NK-92 (cell line): ENCODE measurements around the gene TMEM92.
"Not testable (repeated sequence)": the region's sequence is repeated elsewhere in the genome, so short reads cannot be mapped to it uniquely, and the experiment has no call there.

Source experiments
- DNase-seq: peaks from one replicate; lab custom pipeline; 2025; ENCODE audit not compliant: unreplicated experiment; lab: John Stamatoyannopoulos, UW

The TMEM92 gene

DNA sequence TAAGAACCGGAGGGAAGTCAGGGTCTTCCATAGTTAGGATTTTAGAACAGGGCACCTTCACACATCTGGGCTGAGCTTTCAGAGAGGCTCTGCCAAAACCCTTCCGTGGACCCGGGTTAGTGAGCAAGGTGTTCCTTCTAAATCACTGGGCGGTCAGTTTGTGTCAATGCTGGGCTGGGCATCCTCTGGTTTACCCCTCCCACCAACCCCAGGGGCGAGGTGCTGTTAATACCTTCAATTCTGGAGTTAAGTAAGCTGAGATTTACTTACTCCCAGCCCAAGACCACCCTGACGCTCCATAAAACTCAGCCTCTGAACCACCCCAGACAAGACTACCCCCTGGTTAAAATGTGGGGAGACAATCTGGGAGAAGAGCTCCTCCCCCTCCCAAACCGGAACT, 1.0 kb downstream of the TMEM92 start:
- DNase-seq, result no peak

- DNase-seq, result no peak
Observed at GRCh38 chr17:50276588-50277356, 2.5 kb downstream of the TMEM92 start.

- no peak for DNase-seq
Observed at GRCh38 chr17:50277357-50277754, 3.1 kb downstream of the TMEM92 start.

- DNase-seq, result no peak
Observed at GRCh38 chr17:50278526-50279180, 4.4 kb downstream of the TMEM92 start.

DNA sequence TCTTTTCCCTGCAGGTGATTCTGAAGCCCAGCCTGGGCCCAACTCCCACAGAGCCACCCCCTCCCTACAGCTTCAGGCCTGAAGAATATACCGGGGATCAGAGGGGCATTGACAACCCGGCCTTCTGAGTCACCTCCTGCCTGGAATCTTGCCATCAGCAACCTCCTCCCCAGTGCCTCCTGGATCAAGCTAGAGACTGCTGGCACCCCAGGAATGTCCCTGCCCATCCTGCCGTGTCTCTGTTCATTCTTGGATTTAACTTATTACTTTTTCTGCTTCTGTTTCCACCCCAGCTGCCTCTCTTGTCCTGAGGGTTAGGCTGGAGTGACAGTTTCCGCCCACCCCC, 4.9 kb downstream of the TMEM92 start:
- DNase-seq, result no peak

DNA sequence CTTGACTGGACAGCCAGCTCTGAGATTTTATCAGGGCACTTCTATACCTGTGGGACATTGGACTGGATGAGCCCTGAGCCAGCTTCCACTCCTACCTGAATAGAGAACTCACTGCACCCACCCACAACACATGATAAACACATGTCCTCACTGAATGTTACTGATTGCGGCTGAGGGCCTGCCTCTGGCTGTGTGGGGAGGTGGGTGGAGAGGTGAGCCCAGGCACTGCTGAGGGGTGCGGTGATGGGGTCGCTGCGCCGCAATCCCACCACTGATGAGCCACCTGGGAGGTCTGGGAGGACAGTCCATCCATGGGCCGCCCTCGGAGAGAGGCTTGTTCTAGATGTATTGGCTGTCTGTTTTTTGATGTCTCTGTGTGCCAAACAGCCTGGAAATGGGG, 5.4 kb downstream of the TMEM92 start:
- no peak for DNase-seq

- no peak for DNase-seq
Observed at GRCh38 chr17:50280068-50280467, 5.8 kb downstream of the TMEM92 start.

DNA sequence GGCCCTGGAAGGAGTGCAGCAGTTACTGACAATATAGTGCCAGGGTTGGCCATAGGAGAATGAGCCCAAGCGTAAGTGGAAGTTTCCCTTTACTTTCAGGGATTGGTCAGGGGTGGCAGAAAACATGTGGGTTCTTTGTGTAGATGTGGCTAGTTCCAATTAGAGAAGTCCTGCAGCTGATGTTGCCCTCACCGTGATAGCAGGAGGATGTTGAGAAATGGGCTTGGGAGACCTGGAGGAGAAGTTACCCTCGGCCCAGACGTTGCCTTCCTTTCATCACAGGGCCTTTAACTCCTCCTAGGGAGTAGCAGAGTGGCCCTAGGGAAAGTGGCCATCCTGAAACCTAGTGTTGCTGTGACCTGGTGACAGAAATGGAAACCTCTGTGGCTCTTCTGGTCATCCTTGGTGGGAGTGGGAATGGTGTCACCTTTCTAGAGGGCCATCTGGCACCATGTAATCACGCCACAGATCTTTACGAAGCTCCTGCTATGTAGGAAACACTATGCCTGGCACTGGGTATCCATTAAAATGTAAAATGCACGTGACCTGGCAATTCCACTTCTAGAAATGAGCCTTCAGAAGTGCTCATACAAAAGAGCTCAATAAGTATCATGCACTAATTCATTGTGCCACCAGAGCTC, 6.7 kb downstream of the TMEM92 start:
- no peak for DNase-seq

DNA sequence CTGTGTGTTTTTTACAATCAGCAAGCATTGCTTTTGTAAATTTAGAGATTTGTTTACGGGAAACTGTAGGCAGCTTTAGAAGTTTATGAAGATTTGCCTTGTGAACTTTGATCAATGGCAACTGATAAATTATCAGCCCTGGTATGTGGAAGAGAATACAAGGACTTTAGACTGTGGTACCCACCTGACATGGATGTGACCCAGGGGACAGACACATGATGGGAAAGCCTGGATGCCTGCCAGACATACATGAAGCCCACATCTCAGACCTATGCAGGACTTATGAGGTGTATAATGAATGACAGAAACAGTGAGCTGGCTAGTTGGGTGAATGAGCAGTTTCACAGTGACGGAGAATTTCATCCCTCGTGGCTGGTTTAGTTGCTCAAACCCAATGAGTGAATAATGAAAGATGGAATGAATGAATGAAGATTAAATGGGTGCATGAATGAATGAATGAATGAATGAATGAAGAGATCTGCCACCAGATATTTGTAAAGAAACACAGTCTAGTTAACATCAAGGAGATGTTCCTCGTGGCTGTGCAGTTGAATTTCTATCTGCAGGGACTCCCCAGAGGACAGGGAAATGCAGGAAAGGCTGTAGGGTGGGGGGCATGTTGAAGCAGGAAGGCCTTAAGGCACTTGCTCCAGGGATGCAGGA, 7.6 kb downstream of the TMEM92 start:
- no peak for DNase-seq

- DNase-seq, result no peak
Observed at GRCh38 chr17:50283246-50283645, 9.0 kb downstream of the TMEM92 start.

DNA sequence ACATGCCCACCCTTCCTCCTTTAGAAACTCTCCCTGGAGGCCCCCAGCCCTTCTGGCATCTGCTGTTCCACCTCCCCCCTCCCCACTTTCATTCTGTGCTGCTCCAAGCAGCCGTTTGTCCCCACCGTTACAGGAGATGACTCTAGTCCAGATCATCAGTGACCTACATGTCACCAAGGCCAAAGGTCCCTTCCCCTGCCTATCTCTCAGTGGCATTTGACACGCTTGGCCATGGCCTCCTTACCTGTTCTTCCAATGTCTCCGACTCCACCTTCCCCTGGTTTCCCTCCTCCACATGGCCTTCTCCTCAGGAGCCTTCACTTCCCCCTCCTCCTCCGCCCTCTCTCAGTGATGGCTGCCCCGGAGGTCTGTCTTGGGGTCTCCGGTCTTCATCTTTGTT, 9.4 kb downstream of the TMEM92 start:
- DNase-seq, result no peak

DNA sequence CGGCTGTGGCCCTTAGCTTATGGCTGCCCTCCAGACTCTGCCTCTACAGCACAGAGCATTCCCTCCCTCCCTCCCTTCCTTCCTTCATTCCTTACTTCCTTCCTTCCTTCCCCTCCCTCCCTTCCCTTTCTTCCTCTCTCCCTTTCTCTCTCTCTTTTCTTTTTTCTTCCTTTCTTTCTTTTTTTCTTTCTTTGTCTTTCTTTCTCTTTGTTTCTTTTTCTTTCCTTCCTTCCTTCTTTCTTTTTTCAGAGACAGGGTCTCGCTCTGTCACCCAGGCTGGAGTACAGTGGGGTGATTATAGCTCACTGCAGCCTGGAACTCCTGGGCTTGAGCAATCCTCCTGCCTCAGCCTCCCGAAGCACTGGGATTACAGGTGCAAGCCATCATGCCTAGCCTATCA, 11.7 kb downstream of the TMEM92 start:
- DNase-seq, result no peak

DNA sequence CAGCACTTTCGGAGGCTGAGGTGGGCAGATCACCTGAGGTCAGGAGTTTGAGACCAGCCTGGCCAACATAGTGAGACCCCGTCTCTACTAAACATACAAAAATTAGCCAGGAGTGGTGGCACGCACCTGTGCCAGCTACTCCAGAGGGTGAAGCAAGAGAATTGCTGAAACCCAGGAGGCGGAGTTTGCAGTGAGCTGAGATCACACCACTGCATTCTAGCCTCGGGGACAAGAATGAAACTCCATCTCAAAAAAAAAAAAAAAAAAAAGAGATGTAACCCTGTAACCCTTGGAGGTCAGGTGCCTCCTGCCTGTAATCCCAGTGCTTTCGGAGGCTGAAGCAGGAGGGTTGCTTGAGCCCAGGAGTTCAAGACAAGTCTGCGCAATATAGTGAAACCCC, 13.0 kb downstream of the TMEM92 start:
- not testable (repeated sequence) for DNase-seq

DNA sequence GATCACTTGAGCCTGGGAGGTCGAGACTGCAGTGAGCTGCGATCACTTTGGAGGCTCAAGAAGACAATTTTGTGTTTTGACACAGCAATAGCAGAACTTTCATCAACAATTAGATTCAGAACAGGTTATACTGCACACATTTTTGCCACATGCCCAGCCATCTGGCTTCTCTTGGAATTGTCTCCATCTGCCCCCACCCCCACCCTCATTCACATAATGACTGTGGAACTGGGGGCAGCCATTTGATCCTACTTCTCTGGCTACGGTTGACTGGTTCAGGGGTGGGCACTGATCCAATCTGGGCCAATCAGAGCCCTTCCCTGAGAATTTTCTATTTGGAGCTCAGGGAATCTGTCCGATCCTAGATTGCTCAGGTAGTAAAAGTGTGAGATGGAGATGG, 14.0 kb downstream of the TMEM92 start:
- no peak for DNase-seq

DNA sequence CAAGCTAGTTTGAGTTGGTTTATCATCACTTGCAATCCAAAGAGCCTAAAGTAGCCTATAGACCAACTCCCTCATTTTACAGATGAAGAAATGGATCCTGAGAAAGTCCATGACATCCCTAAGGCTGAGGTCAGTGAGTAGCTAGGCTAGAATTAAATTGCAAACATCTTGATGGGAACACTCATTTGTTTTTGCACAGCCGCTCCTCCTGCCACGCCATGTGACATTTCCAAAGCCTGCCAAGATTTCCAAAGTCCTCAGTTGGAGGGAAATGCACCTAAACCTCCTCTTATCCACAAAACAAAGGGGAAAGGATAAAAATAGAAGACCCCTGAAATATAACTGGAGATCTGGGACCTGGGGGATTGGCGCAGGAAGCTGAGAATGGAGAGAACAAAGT, 15.0 kb downstream of the TMEM92 start:
- no peak for DNase-seq

- DNase-seq, result no peak
Observed at GRCh38 chr17:50289991-50290702, 15.9 kb downstream of the TMEM92 start.

GRCh38 chr17:50290933-50291332, 16.7 kb downstream of the TMEM92 start:
- DNase-seq, result no peak

- no peak for DNase-seq
Observed at GRCh38 chr17:50292465-50292864, 18.2 kb downstream of the TMEM92 start.

DNA sequence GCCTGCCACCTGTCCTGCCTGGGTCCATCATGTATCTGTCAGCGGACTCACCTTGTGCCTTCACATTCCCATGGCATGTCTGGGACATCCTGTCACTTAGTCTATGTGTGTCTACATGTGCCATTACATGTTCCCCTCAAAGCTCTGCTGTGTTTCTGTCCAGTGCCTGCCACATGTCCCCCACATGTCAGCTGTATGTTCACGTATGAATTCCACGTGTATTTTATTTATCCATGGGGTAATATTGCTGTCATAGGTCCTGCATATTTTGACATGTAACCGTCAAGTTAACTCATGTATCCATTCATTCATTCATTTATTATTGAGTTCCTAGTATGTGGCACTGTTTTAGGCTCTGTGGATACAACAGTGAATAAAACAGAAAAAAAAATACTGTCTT, 20.8 kb downstream of the TMEM92 start:
- DNase-seq, result no peak

DNA sequence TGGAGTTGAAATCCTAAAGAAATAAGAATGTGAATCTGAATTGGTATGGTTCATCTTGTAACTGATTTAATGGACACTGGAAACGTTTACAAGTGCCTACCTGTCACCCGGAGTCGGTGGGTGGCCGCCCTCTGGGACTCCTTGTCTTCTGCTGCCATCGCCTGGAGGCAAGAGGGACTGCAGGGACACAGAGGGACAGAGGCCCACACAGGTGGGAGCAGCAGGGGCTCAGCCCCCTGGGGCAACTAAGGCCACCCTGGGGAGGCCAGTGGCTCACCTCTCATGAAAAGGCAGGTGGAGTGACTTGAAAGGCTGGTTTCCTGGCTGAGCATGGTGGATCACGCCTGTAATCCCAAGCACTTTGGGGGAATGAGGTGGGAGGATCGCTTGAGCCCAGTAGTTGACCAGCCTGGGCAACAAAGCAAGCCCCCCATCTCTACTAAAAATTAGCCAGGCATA, 23.2 kb downstream of the TMEM92 start:
- no peak for DNase-seq

DNA sequence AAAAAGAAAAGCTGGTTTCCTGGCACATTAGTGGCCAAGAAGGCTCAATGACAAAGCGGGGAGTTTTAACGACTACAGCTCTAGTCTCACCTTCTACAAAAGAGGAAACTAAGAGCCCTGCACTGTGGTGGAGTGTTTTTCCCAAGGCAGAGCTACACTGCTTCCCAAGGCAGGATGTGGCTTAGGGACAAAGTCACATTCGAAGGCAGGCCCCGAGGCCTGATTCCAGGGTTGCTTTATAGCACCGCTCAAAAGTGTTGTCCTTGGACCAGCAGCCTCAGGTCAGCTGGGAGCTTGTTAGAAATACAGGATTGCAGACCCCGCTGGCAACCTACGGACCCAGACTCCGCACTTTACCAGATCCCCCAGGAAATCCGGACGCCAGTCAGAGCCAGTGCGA, 23.8 kb downstream of the TMEM92 start:
- DNase-seq, result no peak
